Ovary (tissue), 10 donors: ENCODE results near the gene PTPN20. TPM values are rescaled to one million over a fixed set of nuclear protein-coding genes. Genes with fewer than 3 reads are reported as not detected.
"Not testable (repeated sequence)": the region's sequence is repeated elsewhere in the genome, so short reads cannot be mapped to it uniquely, and the experiment has no call there.

Experiments
- DNase-seq, 5 donors: peaks; one replicate each; pipeline ENCODE4 v3.0.0-alpha.2; 2019 to 2020
- H3K27ac ChIP-seq, 2 donors: fragments of 200-600 bp; one replicate each; pipeline versions ENCODE4 v1.5.1 to v1.8.0; 2019 to 2022
- H3K27me3 ChIP-seq: fragments of 200-600 bp; one replicate; pipeline ENCODE4 v1.8.0; 2022
- H3K36me3 ChIP-seq: fragments of 200-600 bp; sonication (generic); one replicate; pipeline ENCODE4 v1.5.1; 2019
- H3K4me1 ChIP-seq: one replicate; pipeline ENCODE4 v1.8.1; 2013; ENCODE audit warnings: mild to moderate bottlenecking, moderate library complexity; ENCODE audit not compliant: insufficient read depth
- H3K4me3 ChIP-seq: fragments of 200-600 bp; sonication (generic); one replicate; pipeline ENCODE4 v1.5.1; 2017
- H3K9me3 ChIP-seq, 2 donors: fragments of 200-600 bp in 1 of 2; sonication (generic) in 1 of 2; one replicate each; pipeline versions ENCODE4 v1.5.1 to v1.8.1; 2013 to 2019; ENCODE audit warnings: mild to moderate bottlenecking in 1 of 2, moderate library complexity in 1 of 2
- WGBS, 3 donors: extraction: QIAGEN DNeasy Blood & Tissue Kit in 1 of 3; methylation state at CpG; one replicate each; pipeline versions ENCODE4 v1.1.5 to v1.1.7; 2013 to 2017; 5-methylcytosine and 5-hydroxymethylcytosine counted together
- intact Hi-C, 4 donors: fragments of 100-400 bp; cut with DNase I; formaldehyde crosslinking; loops; one replicate each; pipeline versions ENCODE4 v1.11.0 to v1.15.1; 2022 to 2023
- long read RNA-seq, 3 donors: library from polyadenylated mRNA in 2 of 3; unstranded in 2 of 3; transcript quantifications; one replicate each; pipeline ENCODE4 v2.0.0 and lab custom pipeline, GENCODE V29; 2021 to 2026
- polyA plus RNA-seq, 2 donors: library from polyadenylated mRNA; stranded (reverse); fragments of 200-250 nt in 1 of 2; fragments of 350-450 nt in 1 of 2; fragmentation: Illumina TruSeq in 1 of 2; extraction: RNeasy Lipid Tissue Mini Kit (QIAGEN cat#74804) in 1 of 2; gene quantifications; one replicate each; pipeline ENCODE4 v1.2.3, GENCODE V29; 2013 to 2014
- total RNA-seq, 7 donors: library from RNA; depleted of rRNA in 2 of 7; stranded (reverse); fragments of >200 nt in 2 of 7; fragmentation: NEBNext Ultra II Directional in 3 of 7; extraction: Animal tissue kit (Norgen Biotek cat#: 25700) in 3 of 7; gene quantifications; one replicate each; pipeline versions ENCODE4 v1.1.0 to v1.2.4, GENCODE V29; 2016 to 2023
- donor health status: DM: no; HTN: no; CAD: no; lungs with moderate emphysema.
- donor health status: DM: no; HTN: no; CAD: no.
- donor health status: Bipolar disorder and iron deficiency.
- donor health status: DM: yes; HTN: yes; CAD: no.
- donor health status: DM: no; HTN: no; CAD: no.
- donor health status: DM: yes; HTN: yes; CAD: no.

The PTPN20 gene
- total RNA-seq (1 to 10 TPM; 3.5 to 8.7 (median 7.0) TPM), polyA plus RNA-seq (1 to 10 TPM; 1.5 to 3.4 TPM)
- long read RNA-seq, donor 1, transcript PTPN20-206 (5 exons, 1,995 nt) = major isoform, 5 of 6 reads
- long read RNA-seq, donor 1, partial matches to known transcripts = 0 of 6 reads
- long read RNA-seq, donor 1, other reads (novel, unspliced or antisense) = 1 of 6 reads
- long read RNA-seq, donor 2 = 0 reads
- long read RNA-seq, donor 3, partial matches to known transcripts = 0 of 2 reads
- long read RNA-seq, donor 3, other reads (novel, unspliced or antisense) = 0 of 2 reads

- DNase-seq = peak; percentile 22 to 74 (median 66)
- H3K27me3 ChIP-seq, intact Hi-C loops, H3K36me3 ChIP-seq, H3K9me3 ChIP-seq, H3K4me3 ChIP-seq, H3K4me1 ChIP-seq, H3K27ac ChIP-seq: not testable (repeated sequence)
- 3 to 31% (median 17%) methylated on average over 14 to 25 of the region's 50 CpGs for WGBS, 3 donors
Observed at GRCh38 chr10:46911144-46911876, at the start of gene PTPN20. Gene PTPN20 (plus strand): TSS chr10:46911428. CDS start chr10:46932500, 21,072 bp downstream.

GRCh38 chr10:46869716-46870115 lies 41.5 kb upstream of the PTPN20 start:
- intact Hi-C loops, H3K27ac ChIP-seq, H3K9me3 ChIP-seq, H3K4me3 ChIP-seq, H3K36me3 ChIP-seq, H3K4me1 ChIP-seq, DNase-seq, H3K27me3 ChIP-seq: not testable (repeated sequence)

DNA sequence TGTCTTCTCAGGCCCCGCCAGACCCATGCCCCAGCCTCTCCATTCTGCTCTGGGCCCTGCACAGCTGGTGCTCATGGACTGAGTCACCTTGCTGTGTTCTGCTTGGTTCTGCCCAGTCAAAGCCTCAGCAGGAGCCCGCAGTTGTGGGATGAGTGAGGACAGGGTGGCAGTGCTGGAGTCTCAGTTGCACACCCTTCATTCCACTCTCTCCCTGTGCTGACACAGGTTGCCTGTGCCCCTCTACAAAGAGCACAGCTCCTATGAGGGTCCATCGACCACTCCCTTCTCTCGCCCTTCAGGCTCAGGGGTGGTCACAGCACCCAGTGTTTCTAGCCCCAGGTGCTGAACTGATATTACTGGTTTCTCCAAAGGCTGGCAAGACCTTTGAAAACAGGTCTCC lies 39.6 kb upstream of the PTPN20 start:
- WGBS, 3 donors = 86 to 92% (median 91%) methylated on average over 2 to 4 of the region's 4 CpGs
- DNase-seq, H3K36me3 ChIP-seq, H3K27ac ChIP-seq, H3K27me3 ChIP-seq, intact Hi-C loops, H3K4me3 ChIP-seq, H3K9me3 ChIP-seq, H3K4me1 ChIP-seq: not testable (repeated sequence)

DNA sequence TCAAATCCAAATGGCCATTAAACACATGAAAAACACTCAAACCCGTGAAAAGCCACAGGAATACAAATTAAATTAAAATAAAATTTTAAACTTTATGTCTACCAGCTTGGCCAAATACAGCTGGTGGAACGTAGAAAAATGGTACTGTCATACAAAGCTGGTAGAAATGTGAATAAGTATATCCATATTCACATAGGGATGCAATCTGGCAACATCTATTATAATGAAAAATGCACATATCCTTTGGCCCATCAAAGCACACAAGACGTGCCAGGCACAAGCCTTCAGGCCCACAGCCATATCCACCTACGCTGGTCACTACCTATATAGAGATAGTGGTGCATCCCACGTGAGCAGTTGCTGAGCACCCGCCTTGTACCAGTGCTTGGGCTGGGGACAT lies 35.9 kb upstream of the PTPN20 start:
- 79 to 89% (median 85%) methylated on average over 3 to 5 of the region's 6 CpGs for WGBS, 3 donors
- intact Hi-C loops = not testable (repeated sequence)

GRCh38 chr10:46876773-46877172 lies 34.5 kb upstream of the PTPN20 start:
- WGBS, 3 donors = 92 to 94% (median 92%) methylated on average over 4 of the region's 5 CpGs
- H3K4me1 ChIP-seq, H3K27ac ChIP-seq, H3K9me3 ChIP-seq, intact Hi-C loops, H3K36me3 ChIP-seq, DNase-seq, H3K27me3 ChIP-seq, H3K4me3 ChIP-seq: not testable (repeated sequence)

More for the DNA sequence above, 35.9 kb upstream of the PTPN20 start:
- H3K4me3 ChIP-seq, H3K27ac ChIP-seq, DNase-seq, H3K27me3 ChIP-seq, H3K9me3 ChIP-seq, H3K4me1 ChIP-seq, H3K36me3 ChIP-seq: not testable (repeated sequence)

- intact Hi-C loops, H3K9me3 ChIP-seq, H3K4me3 ChIP-seq, DNase-seq, H3K27me3 ChIP-seq, H3K27ac ChIP-seq, H3K4me1 ChIP-seq, H3K36me3 ChIP-seq: not testable (repeated sequence)
- WGBS, 3 donors = 63 to 84% (median 73%) methylated on average over 7 of the region's 7 CpGs
Observed at GRCh38 chr10:46878761-46879160, 32.5 kb upstream of the PTPN20 start.

- WGBS, 3 donors = 58 to 86% (median 77%) methylated on average over 6 to 9 of the region's 11 CpGs
- H3K27me3 ChIP-seq, H3K27ac ChIP-seq, H3K4me1 ChIP-seq, DNase-seq, H3K9me3 ChIP-seq, H3K4me3 ChIP-seq, intact Hi-C loops, H3K36me3 ChIP-seq: not testable (repeated sequence)
Observed at GRCh38 chr10:46890813-46891611, 20.2 kb upstream of the PTPN20 start.

- DNase-seq, H3K4me3 ChIP-seq, H3K27me3 ChIP-seq, H3K27ac ChIP-seq, intact Hi-C loops, H3K36me3 ChIP-seq, H3K9me3 ChIP-seq, H3K4me1 ChIP-seq: not testable (repeated sequence)
- WGBS, 3 donors = 68 to 89% (median 68%) methylated on average over 7 of the region's 7 CpGs
Observed at GRCh38 chr10:46896762-46897692, 14.2 kb upstream of the PTPN20 start.

GRCh38 chr10:46901247-46901646 lies 10.0 kb upstream of the PTPN20 start:
- H3K27ac ChIP-seq, H3K4me1 ChIP-seq, H3K9me3 ChIP-seq, DNase-seq, H3K4me3 ChIP-seq, H3K27me3 ChIP-seq, intact Hi-C loops, H3K36me3 ChIP-seq: not testable (repeated sequence)
- 36 to 64% (median 42%) methylated on average over 1 to 2 of the region's 2 CpGs for WGBS, 3 donors

DNA sequence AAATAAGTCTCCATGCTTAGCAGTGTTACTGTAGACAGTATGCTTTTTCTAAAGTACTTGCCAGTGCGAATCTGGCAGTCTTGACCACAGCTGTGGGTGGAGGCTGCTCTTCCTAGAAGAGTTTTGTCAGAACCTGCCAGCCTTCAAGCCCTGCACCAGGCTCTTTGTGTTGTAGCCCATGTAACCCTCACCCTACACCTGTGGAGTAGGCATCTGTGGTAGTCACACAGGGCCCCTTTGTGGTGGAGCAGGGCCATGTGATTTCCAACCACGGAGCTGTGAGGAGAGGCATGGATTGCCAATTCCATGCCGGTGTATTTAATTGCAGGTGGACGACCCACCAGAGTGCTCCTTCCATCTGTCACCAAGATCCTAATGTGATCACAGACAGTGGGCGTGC lies 7.4 kb upstream of the PTPN20 start:
- 92% methylated on average over 2 of the region's 5 CpGs; no CpG with 5 or more reads in 2 of the 3 donors for WGBS, 3 donors
- H3K9me3 ChIP-seq, H3K36me3 ChIP-seq, H3K27ac ChIP-seq, H3K27me3 ChIP-seq, intact Hi-C loops, DNase-seq, H3K4me1 ChIP-seq, H3K4me3 ChIP-seq: not testable (repeated sequence)

DNA sequence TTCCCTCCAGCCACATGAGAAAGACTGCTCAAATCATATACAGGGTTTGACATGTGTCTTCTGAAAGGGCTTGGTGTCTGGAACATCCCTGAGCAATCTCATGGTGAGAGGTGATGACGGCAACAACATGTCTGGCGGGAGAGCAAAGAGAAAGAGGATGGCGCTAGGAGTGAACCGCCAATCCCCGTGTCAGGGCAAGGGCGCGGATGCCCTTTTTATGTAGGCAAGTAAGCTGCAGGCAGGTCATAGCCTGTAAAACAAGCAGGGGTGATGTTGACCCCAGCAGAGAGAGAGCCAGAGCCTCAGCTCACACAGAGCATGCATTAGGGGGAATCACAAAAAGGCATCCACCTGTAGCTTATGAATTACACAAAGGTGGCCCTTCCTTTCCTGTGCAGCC lies 4.9 kb upstream of the PTPN20 start:
- intact Hi-C loops = not testable (repeated sequence)
- WGBS, 3 donors = 98 to 100% methylated on average over 5 to 6 of the region's 7 CpGs; no CpG with 5 or more reads in 1 of the 3 donors

More for the DNA sequence above, 4.9 kb upstream of the PTPN20 start:
- H3K4me1 ChIP-seq, H3K27me3 ChIP-seq, H3K9me3 ChIP-seq, H3K4me3 ChIP-seq, DNase-seq, H3K36me3 ChIP-seq, H3K27ac ChIP-seq: not testable (repeated sequence)
